SK-N-MC (cell line): ENCODE results near the gene SIGLEC8.

Experiments used
- EZH2 ChIP-seq: fragments of 200-600 bp; sonication (generic); IDR thresholded peaks from one replicate; pipeline ENCODE4 v1.6.1; 2017; ENCODE audit warnings: antibody characterized with exemption
- FOXP2 ChIP-seq: optimal IDR thresholded peaks from 2 replicates; pipeline ENCODE3; 2011; ENCODE audit warnings: mild to moderate bottlenecking, moderate library complexity; ENCODE audit not compliant: insufficient read depth; ENCODE audit errors: extremely low read length, control extremely low read depth
- POLR2AphosphoS5 ChIP-seq: IDR thresholded peaks from 2 replicates; pipeline ENCODE4 v1.6.1; 2012; ENCODE audit warnings: mild to moderate bottlenecking, low read depth, low read length, borderline replicate concordance

- TF ChIP-seq POLR2AphosphoS5: no peak
- TF ChIP-seq EZH2: no peak
- no peak for TF ChIP-seq FOXP2
These were observed 35.5 kb upstream of the SIGLEC8 start for GRCh38 chr19:51493776-51494175.
